Muscle of leg (tissue), 11 donors: ENCODE data around the gene WDFY2. TPM values are rescaled to one million over a fixed set of nuclear protein-coding genes. Genes with fewer than 3 reads are reported as not detected.

Experiments used
- DNase-seq: peaks from one replicate; pipeline ENCODE4 v3.0.0; 2013
- H3K27ac ChIP-seq: one replicate; pipeline ENCODE4 v1.5.1; 2013; ENCODE audit warnings: mild to moderate bottlenecking, low read length, control low read depth
- H3K27me3 ChIP-seq: one replicate; pipeline ENCODE4 v1.6.1; 2013; ENCODE audit warnings: low read length; ENCODE audit not compliant: control insufficient read depth, insufficient read depth
- H3K36me3 ChIP-seq: one replicate; pipeline ENCODE4 v1.6.1; 2013; ENCODE audit warnings: low read length; ENCODE audit not compliant: control insufficient read depth, insufficient read depth
- H3K4me1 ChIP-seq: one replicate; pipeline ENCODE4 v1.6.1; 2013; ENCODE audit warnings: low read length; ENCODE audit not compliant: control insufficient read depth, insufficient read depth
- H3K4me3 ChIP-seq: one replicate; pipeline ENCODE4 v1.5.1; 2013; ENCODE audit warnings: low read length, control low read depth
- H3K9me3 ChIP-seq: replicated peaks from 2 replicates; pipeline ENCODE4 v1.6.1; 2013; ENCODE audit warnings: low read depth, low read length; ENCODE audit not compliant: control insufficient read depth
- WGBS: methylation state at CpG from one replicate; pipeline ENCODE4 v1.1.5; 2013; ENCODE audit warnings: missing lambda C conversion rate; ENCODE audit not compliant: insufficient coverage; 5-methylcytosine and 5-hydroxymethylcytosine counted together
- polyA plus RNA-seq, 8 donors: library from polyadenylated mRNA; unstranded; fragments of 120-200 nt; gene quantifications; one replicate each; pipeline versions ENCODE4 v1.2.1 to v1.2.3, GENCODE V29; 2013; ENCODE audit warnings: inconsistent platforms in 1 of 8, low replicate concordance in 1 of 8; ENCODE audit not compliant: insufficient read length in 8 of 8, insufficient read depth in 1 of 8
- total RNA-seq: library from RNA; stranded (reverse); fragments of 120-200 nt; gene quantifications from one replicate; pipeline ENCODE4 v1.2.4, GENCODE V29; 2013

The WDFY2 gene
- total and polyA plus RNA-seq, 9 donors = 4.3 to 9.6 (median 6.5) TPM

DNA sequence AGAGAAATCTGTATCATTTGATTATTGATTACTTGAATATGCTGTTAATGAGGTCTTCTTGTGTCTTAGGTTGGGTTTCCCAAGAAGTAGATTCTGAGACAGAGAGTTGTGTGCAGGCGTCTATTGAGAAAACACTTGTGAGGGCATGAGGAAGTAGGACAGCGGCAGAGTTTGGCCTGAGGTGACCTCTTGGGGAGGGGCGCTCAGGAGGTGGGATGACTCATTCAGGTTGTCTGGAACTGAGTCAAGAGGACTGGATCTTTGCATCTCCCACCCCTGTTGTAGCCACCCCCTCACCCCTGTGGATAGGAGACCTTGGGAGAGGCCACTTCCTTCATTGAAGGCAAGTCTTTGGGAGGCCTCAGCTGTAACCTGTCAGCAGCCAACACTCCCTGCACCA, 35.2 kb upstream of the WDFY2 start:
- no peak overlapping the region for H3K27ac ChIP-seq
- DNase-seq = no peak
- H3K4me1 ChIP-seq = no peaks in the 10 kb centered on the region
- no peaks in the 10 kb centered on the region for H3K27me3 ChIP-seq
- no peaks in the 10 kb centered on the region for H3K9me3 ChIP-seq
- H3K36me3 ChIP-seq = no peaks in the 10 kb centered on the region
- WGBS = no CpG with 5 or more reads among the region's 3 CpGs
- H3K4me3 ChIP-seq = no peak overlapping the region

DNA sequence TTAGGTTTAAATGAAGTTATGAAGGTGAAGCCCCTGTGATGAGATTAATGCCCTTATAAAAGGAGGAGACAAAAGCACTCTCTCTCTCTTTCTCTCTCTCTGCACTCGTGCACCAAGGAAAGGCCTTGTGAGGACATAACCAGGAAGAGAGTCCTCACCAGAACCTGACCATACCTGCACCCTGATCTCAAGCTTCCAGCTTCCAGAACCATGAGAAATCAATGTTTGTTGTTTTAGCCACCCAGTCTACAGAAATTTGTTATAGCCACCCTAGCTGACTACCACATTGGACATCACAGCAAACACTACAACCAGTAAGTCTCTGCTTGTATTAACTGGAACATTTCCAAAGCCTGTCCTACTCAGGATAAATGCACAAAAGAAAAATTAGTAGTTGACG, 34.7 kb upstream of the WDFY2 start:
- Histone ChIP-seq H3K27me3 (no peaks in the 10 kb centered on the region), H3K36me3 (no peaks in the 10 kb centered on the region), H3K4me1 (no peaks in the 10 kb centered on the region), H3K4me3 (no peak overlapping the region), H3K9me3 (no peaks in the 10 kb centered on the region), H3K27ac (no peak overlapping the region)
- DNase-seq = no peak
- WGBS = no CpG with 5 or more reads among the region's 2 CpGs

DNA sequence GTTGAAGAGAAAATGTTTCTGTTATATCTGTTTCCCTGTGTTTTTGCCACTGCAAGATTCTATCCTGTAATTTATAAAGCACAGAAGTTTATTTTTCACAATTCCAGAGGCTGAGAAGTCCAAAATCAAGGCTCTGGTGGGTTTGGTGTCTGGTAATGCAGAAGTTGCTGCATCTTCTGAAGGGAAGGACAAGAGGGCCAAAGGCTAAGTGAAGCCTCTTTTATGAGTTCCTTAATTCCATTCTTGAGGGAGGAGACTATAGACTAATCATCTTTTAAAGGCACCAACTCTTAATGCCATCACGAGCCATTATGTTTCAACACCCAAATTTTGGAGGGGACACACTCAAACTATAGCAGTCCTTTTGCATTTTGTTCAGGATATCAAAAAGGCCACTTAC, 34.1 kb upstream of the WDFY2 start:
- H3K4me3 ChIP-seq = no peak overlapping the region
- no CpG with 5 or more reads among the region's 1 CpG for WGBS
- no peaks in the 10 kb centered on the region for H3K9me3 ChIP-seq
- H3K4me1 ChIP-seq = no peaks in the 10 kb centered on the region
- H3K36me3 ChIP-seq = no peaks in the 10 kb centered on the region
- no peak overlapping the region for H3K27ac ChIP-seq
- no peaks in the 10 kb centered on the region for H3K27me3 ChIP-seq
- DNase-seq = no peak

DNA sequence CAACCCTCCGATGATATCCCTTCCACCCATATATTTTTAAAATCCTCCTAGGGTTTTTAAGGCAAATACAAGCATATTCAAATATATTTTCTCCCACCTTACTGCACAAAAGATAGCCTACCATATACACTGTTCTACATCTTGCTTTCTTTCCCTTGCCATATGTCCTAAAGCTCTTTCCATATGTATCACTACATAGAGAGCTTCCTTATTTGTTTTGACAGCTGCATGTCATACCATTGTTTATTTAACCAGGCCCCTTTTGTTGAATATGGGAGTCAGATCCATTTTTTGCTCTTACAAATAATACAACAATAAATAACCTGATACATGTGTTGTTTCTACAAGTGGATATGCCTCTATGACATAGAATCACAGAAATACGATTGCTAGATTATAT, 32.8 kb upstream of the WDFY2 start:
- Histone ChIP-seq H3K4me1 (no peaks in the 10 kb centered on the region), H3K36me3 (no peaks in the 10 kb centered on the region), H3K27ac (no peak overlapping the region), H3K27me3 (no peaks in the 10 kb centered on the region), H3K9me3 (no peaks in the 10 kb centered on the region), H3K4me3 (no peak overlapping the region)
- DNase-seq = no peak
- WGBS = 80% methylated on average over 1 of the region's 2 CpGs

DNA sequence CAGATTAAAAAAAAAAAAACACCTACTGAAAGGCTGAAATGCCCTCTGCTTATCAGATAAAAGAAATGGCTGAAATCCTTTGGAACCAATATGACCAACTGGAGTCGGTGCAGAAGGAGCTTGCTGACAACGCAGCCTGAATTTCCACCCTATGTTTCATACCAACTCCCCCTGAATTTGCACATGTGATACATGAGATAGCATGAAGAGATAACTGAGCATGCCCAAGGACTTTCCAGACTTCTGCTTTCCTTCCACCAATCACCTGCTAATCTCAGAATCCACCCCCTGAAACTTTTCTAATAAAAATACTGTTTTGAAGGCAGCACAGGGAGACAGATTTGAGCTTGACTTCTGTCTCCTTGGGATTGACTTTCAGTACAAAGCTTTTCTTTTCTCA, 32.2 kb upstream of the WDFY2 start:
- DNase-seq = no peak
- H3K27me3 ChIP-seq = no peaks in the 10 kb centered on the region
- no peak overlapping the region for H3K27ac ChIP-seq
- H3K4me1 ChIP-seq = no peaks in the 10 kb centered on the region
- no peaks in the 10 kb centered on the region for H3K9me3 ChIP-seq
- no peaks in the 10 kb centered on the region for H3K36me3 ChIP-seq
- no CpG with 5 or more reads among the region's 2 CpGs for WGBS
- no peak overlapping the region for H3K4me3 ChIP-seq

DNA sequence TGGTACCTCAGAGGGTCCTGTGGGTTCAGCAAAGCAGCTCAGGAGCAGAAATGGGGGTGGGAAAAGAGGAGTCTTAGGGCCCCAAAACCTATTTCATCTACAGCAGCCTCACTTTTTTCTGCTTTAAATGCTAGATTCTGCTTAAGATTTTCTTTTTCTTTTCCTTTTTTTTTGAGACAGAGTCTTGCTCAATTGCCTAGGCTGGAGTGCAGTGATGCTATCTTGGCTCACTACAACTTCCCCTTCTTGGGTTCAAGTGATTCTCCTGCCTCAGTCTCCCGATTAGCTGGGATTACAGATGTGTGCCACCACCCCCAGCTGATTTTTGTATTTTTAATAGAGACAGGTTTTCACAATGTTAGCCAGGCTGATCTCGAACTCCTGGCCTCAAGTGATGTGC, 30.7 kb upstream of the WDFY2 start:
- H3K36me3 ChIP-seq = no peaks in the 10 kb centered on the region
- 100% methylated on average over 1 of the region's 2 CpGs for WGBS
- no peaks in the 10 kb centered on the region for H3K9me3 ChIP-seq
- H3K27ac ChIP-seq = no peak overlapping the region
- no peak overlapping the region for H3K4me3 ChIP-seq
- no peaks in the 10 kb centered on the region for H3K4me1 ChIP-seq
- DNase-seq = no peak
- no peaks in the 10 kb centered on the region for H3K27me3 ChIP-seq

DNA sequence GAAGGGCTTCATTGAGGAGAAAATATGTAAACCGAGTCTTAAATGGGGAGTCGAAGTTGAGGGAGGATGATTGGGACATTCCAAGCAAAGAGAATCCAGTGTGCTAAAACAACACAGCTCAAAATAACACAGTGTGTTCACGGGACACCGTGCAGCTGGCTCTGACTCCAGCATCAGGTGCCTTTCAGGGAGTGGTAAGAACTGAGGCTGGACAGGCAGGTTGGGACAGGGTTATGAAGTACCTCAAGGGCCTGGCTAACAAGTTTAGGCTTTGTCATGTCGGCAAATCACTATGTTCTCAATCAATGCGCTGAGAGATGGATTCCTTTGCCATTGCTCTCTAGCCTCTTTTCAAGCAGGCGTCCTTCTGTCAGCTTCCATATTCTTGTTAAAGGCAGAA, 27.5 kb upstream of the WDFY2 start:
- H3K27ac ChIP-seq = no peak overlapping the region
- DNase-seq = no peak
- 85% methylated on average over 7 of the region's 7 CpGs for WGBS

DNA sequence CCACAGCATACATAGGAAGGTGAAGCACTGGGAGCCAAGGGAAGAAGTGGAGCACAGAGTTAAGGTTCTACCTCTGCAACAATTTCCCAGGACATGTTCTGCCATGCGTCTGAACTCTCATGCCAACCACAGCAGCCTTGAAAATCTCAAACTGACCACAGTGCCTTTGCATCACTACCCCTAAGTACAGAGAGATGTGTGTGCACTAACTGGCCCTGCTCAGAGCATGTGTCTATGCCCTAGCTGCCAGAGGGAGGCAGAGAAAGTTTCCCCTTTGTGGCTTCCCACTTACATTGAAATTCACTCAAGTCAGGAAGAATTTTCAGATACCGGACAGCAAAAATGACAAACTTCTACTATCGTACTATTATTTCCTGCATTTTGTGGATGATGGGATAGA, 26.8 kb upstream of the WDFY2 start:
- H3K27ac ChIP-seq = no peak overlapping the region
- no peaks in the 10 kb centered on the region for H3K9me3 ChIP-seq
- no peak for DNase-seq
- no peak overlapping the region for H3K4me3 ChIP-seq
- H3K27me3 ChIP-seq = no peaks in the 10 kb centered on the region
- 83% methylated on average over 1 of the region's 3 CpGs for WGBS
- H3K36me3 ChIP-seq = no peaks in the 10 kb centered on the region
- H3K4me1 ChIP-seq = no peaks in the 10 kb centered on the region

More for the DNA sequence above, 27.5 kb upstream of the WDFY2 start:
- Histone ChIP-seq H3K9me3 (no peaks in the 10 kb centered on the region), H3K36me3 (no peaks in the 10 kb centered on the region), H3K27me3 (no peaks in the 10 kb centered on the region), H3K4me3 (no peak overlapping the region), H3K4me1 (no peaks in the 10 kb centered on the region)

DNA sequence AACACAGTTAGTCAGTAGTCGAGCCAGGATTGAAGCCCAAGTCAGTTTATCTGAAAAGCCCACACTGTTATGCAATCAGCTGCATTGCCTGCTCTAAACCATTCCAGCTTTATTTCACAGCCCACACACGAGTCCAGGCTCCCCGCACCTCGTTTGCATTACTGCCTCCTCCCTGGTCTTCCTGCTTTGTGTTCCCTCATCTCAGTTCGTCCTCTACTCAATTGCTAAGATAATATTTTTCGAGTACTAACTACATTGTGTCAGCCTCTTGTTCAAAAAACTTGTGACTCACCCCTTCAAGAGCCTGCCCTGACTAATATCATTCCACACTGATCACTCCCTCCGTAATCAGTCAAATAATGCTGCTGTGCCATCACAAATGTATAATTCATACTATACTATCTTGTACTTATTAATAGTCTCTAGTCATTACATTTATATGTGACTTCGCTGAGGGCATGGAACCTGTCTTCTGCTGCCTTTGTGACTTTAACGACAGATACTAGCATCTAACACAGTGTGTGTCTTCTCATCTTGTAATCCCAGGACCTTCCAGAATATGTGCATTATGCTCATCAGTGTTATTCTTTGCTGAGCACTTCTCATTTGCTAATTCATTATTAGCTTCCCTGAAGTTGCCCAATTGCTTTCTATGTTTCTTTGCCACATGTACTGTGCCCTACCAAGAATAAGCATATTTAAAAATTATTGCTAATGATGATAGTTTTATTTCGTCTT, 26.2 kb upstream of the WDFY2 start:
- no peak for DNase-seq
- H3K4me1 ChIP-seq = no peaks in the 10 kb centered on the region
- H3K9me3 ChIP-seq = no peaks in the 10 kb centered on the region
- WGBS = 53% methylated on average over 6 of the region's 10 CpGs
- H3K36me3 ChIP-seq = no peaks in the 10 kb centered on the region
- no peak overlapping the region for H3K27ac ChIP-seq
- H3K27me3 ChIP-seq = no peaks in the 10 kb centered on the region
- no peak overlapping the region for H3K4me3 ChIP-seq

DNA sequence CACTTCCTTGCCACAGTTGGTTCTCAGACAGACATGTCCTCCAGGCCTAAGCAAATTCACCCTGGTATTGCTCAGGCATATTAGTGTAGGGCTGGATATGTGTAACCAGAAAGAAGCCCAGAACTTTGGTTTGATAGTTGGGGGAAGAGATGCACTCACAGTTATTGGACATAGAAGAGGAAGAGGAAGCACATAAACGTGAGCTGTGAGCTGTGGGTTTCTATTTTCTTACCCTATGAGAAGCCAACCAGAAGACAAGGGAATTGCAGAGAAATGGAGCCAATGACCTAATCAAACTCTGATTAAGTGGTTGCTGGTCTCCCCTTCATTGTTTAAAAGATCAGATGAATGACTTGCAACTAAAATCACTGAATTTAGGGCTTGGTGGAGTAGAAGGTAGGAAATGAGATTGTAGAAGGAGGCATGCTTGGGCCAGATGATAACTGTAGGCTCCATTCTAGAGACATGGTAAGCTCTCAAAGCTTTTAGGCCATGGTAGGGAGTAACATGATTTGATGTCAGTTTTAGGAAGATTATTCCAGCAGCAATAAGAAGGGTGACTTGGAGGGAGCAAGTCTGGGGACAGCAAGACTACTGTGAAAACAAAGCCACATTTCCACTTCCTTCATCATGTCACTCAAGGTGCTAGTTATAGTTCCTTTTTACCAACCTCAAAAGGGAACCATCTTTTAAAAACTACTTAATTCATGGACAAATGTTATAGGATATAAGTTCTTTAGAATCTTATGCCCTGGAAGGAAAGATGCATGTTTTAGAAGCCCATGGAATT, 24.1 kb upstream of the WDFY2 start:
- H3K4me1 ChIP-seq = no peaks in the 10 kb centered on the region
- H3K27ac ChIP-seq = no peak overlapping the region
- no peak for DNase-seq
- no CpG with 5 or more reads among the region's 1 CpG for WGBS
- no peaks in the 10 kb centered on the region for H3K36me3 ChIP-seq
- no peak overlapping the region for H3K4me3 ChIP-seq
- no peaks in the 10 kb centered on the region for H3K9me3 ChIP-seq
- no peaks in the 10 kb centered on the region for H3K27me3 ChIP-seq
